NCI-H345 (cell line): Measurements from ENCODE around the gene ARHGAP11A.

Source experiments
- DNase-seq: peaks from one replicate; lab custom pipeline; 2025; lab: John Stamatoyannopoulos, UW

Gene ARHGAP11A

DNA sequence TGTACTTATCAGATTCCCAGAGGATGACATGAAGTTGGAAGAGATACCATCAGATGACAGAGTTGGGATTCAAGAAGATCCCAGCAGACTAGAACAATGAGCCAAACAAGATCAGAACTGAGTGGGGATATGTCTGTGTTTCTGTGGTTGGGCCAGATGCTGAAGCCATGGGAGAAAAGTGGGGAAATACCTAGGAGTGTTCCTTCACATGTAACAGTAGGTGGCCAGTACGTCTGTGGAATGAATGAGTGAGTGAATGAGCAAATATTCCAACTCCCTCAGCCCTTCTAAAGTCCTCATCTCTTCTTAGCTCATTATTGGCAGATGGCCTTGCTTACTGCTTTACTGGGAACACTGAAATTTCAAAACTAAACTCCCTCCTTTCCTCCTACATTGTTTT lies 70.3 kb downstream of the ARHGAP11A start:
- no peak for DNase-seq

GRCh38 chr15:32687556-32687955 lies 72.3 kb downstream of the ARHGAP11A start:
- DNase-seq: no peak

DNA sequence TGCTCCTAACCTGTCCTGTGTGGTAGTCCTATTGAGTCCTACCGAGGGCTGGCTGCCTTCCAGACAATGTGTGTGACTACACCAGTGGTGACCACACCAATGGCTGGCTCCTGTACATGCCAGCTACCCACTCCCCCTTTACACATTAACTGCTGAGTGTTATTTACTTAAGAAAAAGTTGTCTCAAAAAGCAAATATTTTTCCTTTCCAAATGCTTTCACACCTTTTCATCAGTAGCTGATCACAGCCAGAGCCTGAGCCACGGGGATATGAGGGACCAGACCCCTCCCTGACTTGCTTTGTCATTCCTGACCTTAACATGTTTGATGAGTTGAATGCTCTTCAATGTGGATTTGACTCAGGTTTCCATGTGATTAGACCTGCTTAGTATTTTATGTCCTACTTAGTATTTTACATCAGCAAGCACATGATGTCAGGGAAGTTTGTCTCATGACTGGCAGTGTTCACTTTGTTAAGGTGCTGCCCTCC lies 72.9 kb downstream of the ARHGAP11A start:
- peak; percentile 97 for DNase-seq
